SJSA1 (cell line): ENCODE data around the gene COL6A2. TPM values are rescaled to one million over a fixed set of nuclear protein-coding genes. Genes with fewer than 3 reads are reported as not detected.

Experiments
- DNase-seq, 2 experiments: peaks; one replicate each; pipeline ENCODE4 v3.0.0-alpha.2; 2015 to 2020; ENCODE audit warnings: low spot score in 2 of 2, low read depth in 1 of 2
- H3K27ac ChIP-seq: fragments of 250-450 bp; sonication (Bioruptor Pico); 2 replicates; pipeline ENCODE4 v1.5.1; 2020; ENCODE audit warnings: mild to moderate bottlenecking, moderate library complexity
- H3K27me3 ChIP-seq: fragments of 250-450 bp; sonication (Bioruptor Pico); replicated peaks from 2 replicates; pipeline ENCODE4 v1.5.1; 2020; ENCODE audit warnings: mild to moderate bottlenecking, moderate library complexity
- H3K36me3 ChIP-seq: fragments of 250-450 bp; sonication (Bioruptor Pico); 2 replicates; pipeline ENCODE4 v1.5.1; 2020; ENCODE audit warnings: mild to moderate bottlenecking
- H3K4me1 ChIP-seq: fragments of 250-450 bp; sonication (Bioruptor Pico); replicated peaks from 2 replicates; pipeline ENCODE4 v1.6.1; 2021; ENCODE audit warnings: mild to moderate bottlenecking
- H3K4me3 ChIP-seq: fragments of 250-450 bp; sonication (Bioruptor Pico); 2 replicates; pipeline ENCODE4 v1.5.1; 2020; ENCODE audit warnings: mild to moderate bottlenecking
- H3K9me3 ChIP-seq: fragments of 250-450 bp; sonication (Bioruptor Pico); replicated peaks from 2 replicates; pipeline ENCODE4 v1.5.1; 2020; ENCODE audit warnings: mild to moderate bottlenecking
- total RNA-seq: library from RNA; depleted of rRNA; stranded (reverse); fragments of >200 nt; shearing (Covaris generic); gene quantifications from 2 replicates; pipeline ENCODE4 v1.2.3, GENCODE V29; 2014

The COL6A2 gene
- total RNA-seq, 1 experiment from 2014 or later = 333 TPM

DNA sequence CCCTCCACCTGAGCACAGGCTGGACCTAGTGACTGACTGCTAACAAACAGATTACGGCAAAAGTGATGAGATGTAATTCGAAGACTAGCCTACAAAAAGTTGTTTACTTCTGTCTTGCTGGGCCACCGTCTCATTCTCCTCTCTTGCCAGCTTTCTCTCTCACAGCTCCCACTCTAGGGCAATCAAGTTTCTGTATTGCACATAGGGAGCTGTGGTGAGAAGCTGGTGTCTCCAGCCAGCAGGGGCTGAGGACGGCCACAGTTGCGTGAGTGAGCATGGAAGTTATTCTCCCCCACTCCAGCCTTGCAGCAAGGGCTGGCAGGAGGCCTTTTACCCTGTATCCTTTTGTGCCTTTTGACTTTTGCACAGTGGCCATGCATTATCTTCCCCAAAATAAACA is 8.6 kb upstream of the COL6A2 start:
- Histone ChIP-seq H3K27me3 (no peaks in the 10 kb centered on the region), H3K4me1 (peaks cover 19% of the 10 kb centered on the region), H3K4me3 (no peak overlapping the region), H3K9me3 (peaks cover 16% of the 10 kb centered on the region; the same call in 1 of the 2 replicates), H3K36me3 (no peaks in the 10 kb centered on the region), H3K27ac (no peak overlapping the region)
- DNase-seq = no peak

- Histone ChIP-seq H3K4me3 (no peak overlapping the region), H3K27ac (no peak overlapping the region), H3K27me3 (no peaks in the 10 kb centered on the region), H3K9me3 (peaks cover 16% of the 10 kb centered on the region; the same call in 1 of the 2 replicates), H3K4me1 (peaks cover 19% of the 10 kb centered on the region), H3K36me3 (no peaks in the 10 kb centered on the region)
- DNase-seq = peak in 1 of 2 experiments; percentile 33
Measured at GRCh38 chr21:46091118-46091517, 6.8 kb upstream of the COL6A2 start.

GRCh38 chr21:46091631-46092025 is 6.3 kb upstream of the COL6A2 start:
- Histone ChIP-seq H3K27me3 (no peaks in the 10 kb centered on the region), H3K4me1 (peaks cover 19% of the 10 kb centered on the region), H3K9me3 (peaks cover 16% of the 10 kb centered on the region; the same call in 1 of the 2 replicates), H3K27ac (peak overlapping the region; percentile 61), H3K4me3 (peak overlapping the region; percentile 27), H3K36me3 (no peaks in the 10 kb centered on the region)
- DNase-seq = no peak

GRCh38 chr21:46092026-46092764 is 5.7 kb upstream of the COL6A2 start:
- Histone ChIP-seq H3K36me3 (no peaks in the 10 kb centered on the region), H3K4me1 (peaks cover 23% of the 10 kb centered on the region), H3K27me3 (no peaks in the 10 kb centered on the region), H3K9me3 (peaks cover 16% of the 10 kb centered on the region; the same call in 1 of the 2 replicates), H3K4me3 (peak overlapping the region; percentile 27), H3K27ac (peak overlapping the region; percentile 61)
- DNase-seq = peak; percentile 65 to 70

DNA sequence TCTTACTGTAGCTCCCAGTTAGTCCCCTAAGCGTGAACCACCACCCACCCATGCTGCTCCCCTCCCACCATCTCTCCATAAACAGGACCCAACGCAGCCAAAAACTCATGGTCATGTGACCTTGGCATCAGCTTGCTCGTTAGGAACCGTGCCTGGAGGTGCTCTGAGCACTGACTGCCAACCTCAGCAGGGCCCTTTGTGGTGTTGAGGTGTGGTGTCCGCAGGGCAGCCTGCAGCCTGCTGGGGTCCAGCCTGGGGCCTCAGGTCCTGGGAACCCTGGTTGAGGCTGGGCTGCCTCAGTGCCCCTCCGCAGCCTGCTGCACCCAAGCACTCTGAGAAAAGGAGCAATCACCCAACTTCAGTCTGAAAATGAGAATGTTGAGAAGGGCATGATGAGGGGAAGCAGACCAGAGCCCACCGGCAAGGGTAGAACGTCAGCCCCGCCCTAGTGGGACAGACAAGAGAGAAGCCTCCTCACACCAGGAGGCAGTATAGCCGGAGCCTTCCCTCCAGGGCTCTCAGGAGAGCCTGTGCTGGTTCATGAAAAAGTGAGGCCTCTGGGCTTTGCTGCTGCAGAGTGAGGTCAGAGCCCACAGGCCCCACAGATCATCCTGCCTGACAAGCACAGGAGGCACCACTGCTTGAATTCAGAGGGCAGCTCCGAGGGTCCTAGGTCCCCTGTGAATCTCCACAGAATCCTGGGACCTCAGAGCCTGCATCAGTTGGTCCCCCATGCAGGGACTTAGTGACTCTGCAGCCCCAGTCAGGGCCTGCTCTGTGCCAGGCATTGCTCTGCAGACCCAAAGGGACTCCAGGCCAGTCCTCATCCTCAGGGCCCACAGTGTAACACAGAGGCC is 4.9 kb upstream of the COL6A2 start:
- Histone ChIP-seq H3K27ac (peak overlapping the region; percentile 61), H3K36me3 (peaks cover 1% of the 10 kb centered on the region; the same call in 1 of the 2 replicates), H3K9me3 (peaks cover 10% of the 10 kb centered on the region; the same call in 1 of the 2 replicates), H3K27me3 (no peaks in the 10 kb centered on the region), H3K4me3 (no peak overlapping the region), H3K4me1 (peaks cover 27% of the 10 kb centered on the region)
- DNase-seq = no peak

GRCh38 chr21:46093668-46094400 is 4.1 kb upstream of the COL6A2 start:
- no peak for DNase-seq
- H3K27me3 ChIP-seq = no peaks in the 10 kb centered on the region
- H3K27ac ChIP-seq = no peak overlapping the region
- H3K4me3 ChIP-seq = no peak overlapping the region
- H3K36me3 ChIP-seq = peaks cover 6% of the 10 kb centered on the region
- peaks cover 30% of the 10 kb centered on the region for H3K4me1 ChIP-seq
- H3K9me3 ChIP-seq = 0 out of 2 replicates have a peak, but pooled peaks cover 2% of the 10 kb centered on the region

- H3K27ac ChIP-seq = no peak overlapping the region
- H3K4me3 ChIP-seq = no peak overlapping the region
- H3K36me3 ChIP-seq = peaks cover 8% of the 10 kb centered on the region
- no peak for DNase-seq
- no peaks in the 10 kb centered on the region for H3K27me3 ChIP-seq
- H3K9me3 ChIP-seq = 0 out of 2 replicates have a peak, but pooled peaks cover 2% of the 10 kb centered on the region
- peaks cover 35% of the 10 kb centered on the region for H3K4me1 ChIP-seq
Measured at GRCh38 chr21:46094401-46095082, 3.4 kb upstream of the COL6A2 start.

GRCh38 chr21:46095083-46095719 is 2.7 kb upstream of the COL6A2 start:
- peaks cover 40% of the 10 kb centered on the region for H3K4me1 ChIP-seq
- no peak overlapping the region for H3K4me3 ChIP-seq
- no peak overlapping the region for H3K27ac ChIP-seq
- DNase-seq = no peak
- H3K9me3 ChIP-seq = no peaks in the 10 kb centered on the region
- H3K27me3 ChIP-seq = no peaks in the 10 kb centered on the region
- H3K36me3 ChIP-seq = peaks cover 8% of the 10 kb centered on the region

DNA sequence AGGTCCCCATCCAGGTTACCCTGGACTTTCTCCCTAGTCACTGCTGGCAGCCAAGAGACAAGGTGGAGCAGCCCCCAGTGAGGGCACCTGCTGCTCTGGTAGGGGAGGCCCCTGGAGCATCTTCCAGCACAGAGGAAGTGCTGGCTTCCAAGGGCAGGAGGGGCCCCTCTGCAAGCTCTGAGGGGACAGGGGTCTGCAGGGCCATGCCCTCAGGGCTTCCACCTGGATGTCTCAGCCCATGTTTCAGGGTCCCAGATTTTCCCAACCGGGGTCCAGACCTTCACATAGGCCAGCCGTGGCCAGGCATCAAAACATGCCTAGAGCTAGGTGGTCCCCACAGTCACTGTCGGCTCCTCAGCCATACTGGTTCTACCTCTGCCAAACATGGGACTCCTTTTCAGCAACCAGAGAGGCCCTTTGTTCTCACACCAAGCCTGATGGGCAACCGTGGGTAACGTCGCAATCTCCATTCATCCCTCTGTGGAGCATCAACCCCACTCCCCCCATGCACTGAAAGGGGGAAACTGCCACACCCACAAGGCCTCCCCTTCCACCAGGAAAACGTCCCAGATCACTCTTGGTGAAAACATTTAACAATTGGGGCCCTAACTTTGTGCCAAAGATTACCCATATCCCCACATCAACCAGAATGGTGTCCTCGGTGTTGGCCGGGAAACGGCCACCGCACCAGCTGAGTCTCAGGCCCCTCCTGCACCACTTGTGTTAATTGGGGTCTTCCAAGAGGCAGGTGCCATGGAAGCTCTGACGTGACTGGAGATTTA is 1.9 kb upstream of the COL6A2 start:
- Histone ChIP-seq H3K27me3 (no peaks in the 10 kb centered on the region), H3K4me1 (peaks cover 48% of the 10 kb centered on the region), H3K4me3 (no peak overlapping the region), H3K9me3 (no peaks in the 10 kb centered on the region), H3K36me3 (peaks cover 12% of the 10 kb centered on the region), H3K27ac (no peak overlapping the region)
- DNase-seq = no peak

DNA sequence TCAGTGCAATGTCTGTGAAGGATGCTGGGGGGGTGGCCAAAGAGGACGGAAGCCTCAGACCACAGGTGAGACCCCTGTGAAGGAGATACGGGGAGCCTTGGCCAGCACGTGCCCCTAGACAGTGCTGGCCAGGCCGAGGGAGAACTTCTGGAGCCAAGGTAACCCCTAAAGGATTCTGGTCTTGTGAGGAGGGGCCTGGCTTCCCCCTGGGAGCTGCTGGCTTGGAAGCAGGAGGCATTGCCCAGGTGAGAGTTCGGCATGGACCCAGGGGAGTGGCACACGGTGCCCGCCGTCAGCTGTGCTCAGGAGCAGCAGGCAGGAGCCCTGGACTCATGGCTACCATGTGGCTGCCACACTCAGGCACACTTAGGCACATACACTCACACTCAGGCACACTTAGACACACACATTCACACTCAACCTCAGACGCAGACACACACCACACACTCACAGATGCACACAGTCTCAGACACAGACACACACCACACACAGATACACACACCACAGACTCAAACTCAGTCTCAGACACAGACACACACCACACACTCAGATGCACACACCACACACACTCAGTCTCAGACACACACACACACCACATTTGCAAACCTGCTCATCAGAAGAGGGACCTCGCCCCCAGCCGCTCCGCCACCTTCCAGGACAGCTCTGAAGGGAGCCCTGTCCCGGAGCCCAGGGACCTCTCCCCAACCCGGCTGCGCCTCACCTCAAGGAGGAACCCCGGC is 1.1 kb upstream of the COL6A2 start:
- H3K36me3 ChIP-seq = peaks cover 17% of the 10 kb centered on the region
- peaks cover 45% of the 10 kb centered on the region for H3K4me1 ChIP-seq
- H3K9me3 ChIP-seq = no peaks in the 10 kb centered on the region
- H3K27me3 ChIP-seq = no peaks in the 10 kb centered on the region
- H3K27ac ChIP-seq = no peak overlapping the region
- DNase-seq = no peak
- H3K4me3 ChIP-seq = peak overlapping the region; percentile 94

DNA sequence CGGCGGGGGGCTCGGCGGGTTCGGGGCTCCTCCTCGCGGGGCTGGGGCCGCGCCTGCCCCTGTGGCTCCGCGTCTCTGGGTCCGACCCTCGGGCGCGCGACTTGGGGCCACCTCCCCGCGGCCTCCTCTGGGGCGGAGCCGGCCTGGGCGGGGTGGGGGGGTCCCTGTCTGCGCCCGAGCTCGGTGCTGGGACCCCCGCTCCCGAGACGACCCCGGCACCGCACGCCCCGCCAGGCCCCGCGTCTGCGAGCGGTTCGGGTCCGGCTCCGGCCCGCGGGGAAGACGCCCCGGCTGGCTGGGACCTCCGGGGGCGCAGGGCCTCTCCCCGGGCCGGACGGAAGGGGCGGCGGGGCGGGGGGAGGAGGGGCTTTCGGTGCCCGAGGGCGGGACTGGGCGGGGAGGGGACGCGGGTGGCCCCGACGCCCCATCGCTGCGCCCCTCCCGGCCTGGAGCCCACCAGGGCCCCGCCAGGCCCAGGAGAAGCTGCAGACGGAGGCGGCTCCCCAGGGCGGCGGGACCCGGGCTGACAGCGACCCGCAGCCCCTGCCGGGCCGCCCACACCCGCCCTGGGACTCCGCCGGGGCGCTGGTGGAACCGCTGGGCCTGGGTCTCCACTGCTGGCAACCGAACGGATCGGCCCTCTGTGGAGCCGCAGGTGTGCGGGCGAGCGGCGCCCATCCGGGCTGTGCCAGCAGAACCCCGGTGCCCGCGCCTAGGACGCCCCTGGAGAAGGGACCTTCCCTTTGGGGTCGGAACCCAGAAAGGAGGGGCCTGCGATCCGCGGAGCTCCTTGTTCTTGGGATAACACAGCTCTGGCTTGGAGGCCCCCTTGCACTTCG is 610 bp downstream of the COL6A2 start:
- Histone ChIP-seq H3K36me3 (peaks cover 24% of the 10 kb centered on the region), H3K9me3 (peaks cover 7% of the 10 kb centered on the region), H3K4me3 (peak overlapping the region; percentile 94), H3K4me1 (peaks cover 32% of the 10 kb centered on the region), H3K27me3 (no peaks in the 10 kb centered on the region), H3K27ac (peak overlapping the region; percentile 74)
- peak; percentile 38 to 53 for DNase-seq
